Dedifferentiated amniotic fluid mesenchymal stem cell (primary cell): ENCODE data around the gene GPR146.

Source experiments
- DNase-seq: peaks from one replicate; pipeline ENCODE4 v3.0.0-alpha.2; 2016; ENCODE audit errors: extremely low spot score

The GPR146 gene

GRCh38 chr7:1043552-1044188 is 676 bp upstream of the GPR146 start:
- DNase-seq = no peak

GRCh38 chr7:1045069-1046063 is 1.0 kb downstream of the GPR146 start:
- no peak for DNase-seq

- no peak for DNase-seq
Observed at GRCh38 chr7:1046722-1047679, 2.7 kb downstream of the GPR146 start.

- no peak for DNase-seq
Observed at GRCh38 chr7:1049006-1049741, 4.8 kb downstream of the GPR146 start.

GRCh38 chr7:1049801-1050200 is 5.5 kb downstream of the GPR146 start:
- DNase-seq = no peak

GRCh38 chr7:1050254-1050906 is 6.0 kb downstream of the GPR146 start:
- no peak for DNase-seq

- DNase-seq = no peak
Observed at GRCh38 chr7:1050956-1051690, 6.8 kb downstream of the GPR146 start.

- no peak for DNase-seq
Observed at GRCh38 chr7:1052031-1052818, 7.9 kb downstream of the GPR146 start.

- no peak for DNase-seq
Observed at GRCh38 chr7:1053002-1053411, 8.7 kb downstream of the GPR146 start.

- no peak for DNase-seq
Observed at GRCh38 chr7:1053816-1054370, 9.5 kb downstream of the GPR146 start.

- DNase-seq = no peak
Observed at GRCh38 chr7:1054438-1054837, 10.1 kb downstream of the GPR146 start.

GRCh38 chr7:1054861-1055450 is 10.6 kb downstream of the GPR146 start:
- DNase-seq = no peak

GRCh38 chr7:1055491-1055955 is 11.2 kb downstream of the GPR146 start:
- DNase-seq = no peak

GRCh38 chr7:1055956-1056784 is 11.8 kb downstream of the GPR146 start:
- no peak for DNase-seq

GRCh38 chr7:1056785-1057410 is 12.6 kb downstream of the GPR146 start:
- DNase-seq = no peak

- no peak for DNase-seq
Observed at GRCh38 chr7:1057416-1058291, 13.3 kb downstream of the GPR146 start.
